GM18498 (cell line): ENCODE results near the gene CSNK1G2.

Experiments
- ATAC-seq: cut with Tn5 transposase; IDR thresholded peaks from one replicate; pipeline ENCODE4 v1.9.1; 2021; ENCODE audit warnings: mild to moderate bottlenecking, moderate library complexity; ENCODE audit not compliant: unreplicated experiment

CSNK1G2 gene

GRCh38 chr19:1962674-1963073 lies 21.7 kb downstream of the CSNK1G2 start:
- no peak for ATAC-seq

GRCh38 chr19:1967087-1967608 lies 26.2 kb downstream of the CSNK1G2 start:
- ATAC-seq, result no peak

- no peak for ATAC-seq
These were observed 27.6 kb downstream of the CSNK1G2 start for GRCh38 chr19:1968279-1969175.

- no peak for ATAC-seq
These were observed 28.4 kb downstream of the CSNK1G2 start for GRCh38 chr19:1969176-1970002.

- ATAC-seq, result no peak
These were observed 29.2 kb downstream of the CSNK1G2 start for GRCh38 chr19:1970003-1970805.

GRCh38 chr19:1970806-1971502 lies 30.0 kb downstream of the CSNK1G2 start:
- ATAC-seq, result no peak

- no peak for ATAC-seq
These were observed 33.6 kb downstream of the CSNK1G2 start for GRCh38 chr19:1974381-1975161.

GRCh38 chr19:1975162-1975480 lies 34.1 kb downstream of the CSNK1G2 start:
- no peak for ATAC-seq

GRCh38 chr19:1977120-1977519 lies 36.1 kb downstream of the CSNK1G2 start:
- no peak for ATAC-seq

- ATAC-seq, result no peak
These were observed 37.4 kb downstream of the CSNK1G2 start for GRCh38 chr19:1978346-1978894.

GRCh38 chr19:1979017-1979416 lies 38.0 kb downstream of the CSNK1G2 start:
- no peak for ATAC-seq

- no peak for ATAC-seq
These were observed 38.7 kb downstream of the CSNK1G2 start for GRCh38 chr19:1979642-1980041.

- no peak for ATAC-seq
These were observed 39.3 kb downstream of the CSNK1G2 start for GRCh38 chr19:1980091-1980808.

GRCh38 chr19:1980809-1981181 lies 39.8 kb downstream of the CSNK1G2 start:
- ATAC-seq, result no peak

GRCh38 chr19:1981253-1981652 lies 40.3 kb downstream of the CSNK1G2 start:
- no peak for ATAC-seq

- ATAC-seq, result no peak
These were observed 43.4 kb downstream of the CSNK1G2 start for GRCh38 chr19:1984357-1984756.

- no peak for ATAC-seq
These were observed 44.8 kb downstream of the CSNK1G2 start for GRCh38 chr19:1985588-1986356.
